ENCODE data around the gene TRIM14.

TRIM14 gene

GRCh38 chr9:98101868-98102273 is 17.2 kb downstream of the TRIM14 start:
- TF ChIP-seq CTCF (IDR thresholded peaks at IDR 0.05; ENCODE audit: control extremely low read depth, extremely low read depth, low read depth, missing control alignments): no peak
- ChIA-PET CTCF (interaction anchor here (0.9 to 2.8 kb wide), 8 partner anchors 9 to 180 kb away, joined by 3 to 10 read pairs (median 4); partner anchors contain the start of genes NANS, TRIM14 and TRMO), POLR2A (interaction anchor here (1.0 to 1.6 kb wide), 2 partner anchors 43 to 45 kb away, joined by 5 to 8 read pairs; partner anchors contain the start of gene NANS)
- DNase-seq (ENCODE audit: extremely low spot score): peak; percentile 85

GRCh38 chr9:98101416-98101815 is 17.6 kb downstream of the TRIM14 start:
- POLR2A ChIA-PET: interaction anchor here (1.0 to 1.6 kb wide), 2 partner anchors 42 to 45 kb away, joined by 5 to 8 read pairs; partner anchors contain the start of gene NANS
- CTCF ChIA-PET: interaction anchor here (0.9 to 2.8 kb wide), 8 partner anchors 9 to 179 kb away, joined by 3 to 10 read pairs (median 4); partner anchors contain the start of genes NANS, TRIM14 and TRMO
- no peak for TF ChIP-seq CTCF (IDR thresholded peaks at IDR 0.05; ENCODE audit: control extremely low read depth, extremely low read depth, low read depth, missing control alignments)
- no peak for DNase-seq (ENCODE audit: extremely low spot score)

GRCh38 chr9:98100456-98100855 is 18.6 kb downstream of the TRIM14 start:
- ChIA-PET CTCF (interaction anchor here (1.4 to 2.8 kb wide), 4 partner anchors 9 to 18 kb away, joined by 3 to 10 read pairs (median 6); partner anchors contain the start of gene TRIM14), POLR2A (no interaction called here)
- TF ChIP-seq CTCF (IDR thresholded peaks at IDR 0.05; ENCODE audit: control extremely low read depth, extremely low read depth, low read depth, missing control alignments): no peak
- no peak for DNase-seq (ENCODE audit: extremely low spot score)

- DNase-seq (ENCODE audit: extremely low spot score): no peak
- CTCF ChIA-PET: interaction anchor here (0.8 to 2.8 kb wide), 3 partner anchors 8 to 19 kb away, joined by 3 to 6 read pairs (median 3); partner anchors contain the start of gene TRIM14
- POLR2A ChIA-PET: no interaction called here
- TF ChIP-seq CTCF (IDR thresholded peaks at IDR 0.05; ENCODE audit: control extremely low read depth, extremely low read depth, low read depth, missing control alignments): no peak
Measured at GRCh38 chr9:98099898-98100297, 19.1 kb downstream of the TRIM14 start.

- no peak for TF ChIP-seq CTCF (IDR thresholded peaks at IDR 0.05; ENCODE audit: control extremely low read depth, extremely low read depth, low read depth, missing control alignments)
- ChIA-PET CTCF (interaction anchor here (0.8 to 2.8 kb wide), 3 partner anchors 9 to 31 kb away, joined by 3 to 6 read pairs (median 3); partner anchors contain the start of gene TRIM14), POLR2A (interaction anchor here (0.6 kb wide), 1 partner anchor 387 kb away, joined by 3 read pairs; no protein-coding TSS in a partner anchor)
- no peak for DNase-seq (ENCODE audit: extremely low spot score)
Measured at GRCh38 chr9:98099346-98099745, 19.7 kb downstream of the TRIM14 start.

- peak; percentile 48 for DNase-seq (ENCODE audit: extremely low spot score)
- ChIA-PET CTCF (interaction anchor here (0.8 to 2.3 kb wide), 15 partner anchors 8 to 165 kb away, joined by 3 to 9 read pairs (median 3); partner anchors contain the start of gene ANP32B), POLR2A (interaction anchor here (0.5 to 0.6 kb wide), 2 partner anchors 126 to 162 kb away, joined by 3 to 4 read pairs; no protein-coding TSS in a partner anchor)
- TF ChIP-seq CTCF (IDR thresholded peaks at IDR 0.05; ENCODE audit: control extremely low read depth, extremely low read depth, low read depth, missing control alignments): no peak
Measured at GRCh38 chr9:98097836-98098235, 21.2 kb downstream of the TRIM14 start.
